Suprapubic skin (tissue), 4 donors: ENCODE measurements around the gene ITIH2.

Experiments
- CTCF ChIP-seq, 2 donors: fragments of 200-600 bp in 1 of 2; fragments of 450-650 bp in 1 of 2; sonication (generic) in 1 of 2; IDR thresholded peaks; one replicate each; pipeline ENCODE4 v1.5.1; 2016 to 2019; ENCODE audit warnings: antibody characterized with exemption in 2 of 2, mild to moderate bottlenecking in 1 of 2, moderate library complexity in 1 of 2
- EP300 ChIP-seq: sonication (generic); formaldehyde crosslinking; IDR thresholded peaks from one replicate; pipeline ENCODE4 v1.6.1; 2017; ENCODE audit warnings: antibody characterized with exemption
- POLR2A ChIP-seq, 2 donors: fragments of 450-650 bp; IDR thresholded peaks; one replicate each; pipeline ENCODE4 v1.6.1; 2017; ENCODE audit warnings: antibody characterized with exemption in 2 of 2, mild to moderate bottlenecking in 2 of 2, moderate library complexity in 2 of 2
- POLR2AphosphoS5 ChIP-seq, 3 donors: sonication (generic); formaldehyde crosslinking; IDR thresholded peaks; one replicate each; pipeline ENCODE4 v1.6.1; 2017; ENCODE audit warnings: antibody characterized with exemption in 3 of 3

DNA sequence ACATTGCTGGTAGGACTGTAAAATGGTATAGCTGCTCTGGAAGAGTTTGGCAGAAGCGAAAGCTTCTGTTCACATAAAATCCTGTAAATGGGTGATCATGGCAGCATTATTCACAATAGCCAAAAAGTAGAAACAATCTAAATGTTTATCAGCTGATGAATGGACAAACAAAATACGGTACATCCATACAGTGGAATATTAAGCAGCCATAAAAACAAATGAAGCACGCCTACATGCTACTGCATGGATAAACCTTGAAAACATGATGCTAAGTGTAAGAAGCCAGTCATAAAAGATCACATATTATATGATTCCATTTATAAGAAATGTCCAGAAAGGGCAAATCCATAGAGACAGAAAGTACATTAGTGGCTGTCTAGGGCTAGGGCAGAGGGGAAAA lies 52.0 kb downstream of the ITIH2 start:
- TF ChIP-seq CTCF (IDR thresholded peaks at IDR 0.05) (no peak), POLR2AphosphoS5 (IDR thresholded peaks at IDR 0.05) (no peak), POLR2A (IDR thresholded peaks at IDR 0.05) (no peak), EP300 (no peak)
